ENCODE data around the gene ACTL9.
"Not testable (repeated sequence)": the region's sequence is repeated elsewhere in the genome, so short reads cannot be mapped to it uniquely, and the experiment has no call there.

Gene ACTL9

DNA sequence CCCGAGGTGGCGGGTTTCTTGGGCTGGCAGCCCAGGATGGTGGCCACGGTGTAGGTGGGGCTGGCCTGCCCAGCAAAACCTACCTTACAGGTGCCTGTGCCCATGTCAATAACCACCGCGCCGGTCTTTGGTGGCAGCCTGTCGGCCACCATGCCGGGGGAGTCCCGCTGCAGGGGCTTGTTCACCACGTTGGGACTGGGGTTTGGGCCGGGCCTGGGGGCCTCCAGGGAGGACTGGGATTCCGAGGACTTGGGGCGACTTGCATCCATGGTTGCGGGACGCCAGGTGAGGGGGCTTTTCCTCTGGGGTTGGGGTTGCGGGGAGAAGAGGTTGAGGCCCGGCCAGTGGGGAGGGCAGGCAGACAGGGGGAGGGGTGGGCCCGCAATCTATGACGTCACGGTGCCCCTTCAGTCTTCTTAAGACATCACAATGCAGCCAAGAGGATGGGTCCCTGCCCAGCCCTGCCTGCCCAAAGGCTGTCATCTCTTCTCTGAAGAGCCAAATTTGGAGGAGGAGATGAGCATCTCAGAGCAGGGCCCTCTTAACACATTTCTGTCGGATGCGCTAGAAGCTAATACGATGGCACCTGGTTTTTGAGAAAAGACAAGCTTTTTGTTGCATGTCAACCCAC is at the start of gene ACTL9:
ACTL9 (minus strand) TSS at position 363 of the 631 bp plus-strand sequence; CDS start at position 269, 94 bp downstream.
- no peak for DNase-seq (ENCODE audit: low read depth in 2 of 3, low spot score in 2 of 3)

GRCh38 chr19:8739291-8740065 is 40.9 kb upstream of the ACTL9 start:
- not testable (repeated sequence) for DNase-seq (ENCODE audit: low read depth in 2 of 3, low spot score in 2 of 3)

DNA sequence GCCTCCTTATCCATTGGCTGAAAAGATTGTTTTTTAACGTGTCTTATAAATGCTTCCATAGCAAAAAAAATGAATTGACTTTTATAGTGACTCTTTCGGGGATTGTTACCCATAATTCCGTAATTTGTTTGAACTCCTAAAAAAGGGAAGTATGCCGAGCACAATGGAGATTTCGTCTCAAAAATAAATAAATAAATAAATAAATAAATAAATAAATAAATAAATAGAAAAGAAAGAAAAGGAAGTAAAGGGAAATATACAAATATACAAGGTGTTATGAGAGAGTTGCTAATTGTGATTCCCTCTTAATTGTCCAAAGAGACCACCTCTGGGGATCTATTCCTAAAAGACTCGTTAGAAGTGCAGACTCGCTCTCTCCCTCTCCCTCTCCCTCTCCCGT is 39.8 kb upstream of the ACTL9 start:
- no peak for DNase-seq (ENCODE audit: low read depth in 2 of 3, low spot score in 2 of 3)

GRCh38 chr19:8731428-8732169 is 33.0 kb upstream of the ACTL9 start:
- DNase-seq (ENCODE audit: low read depth in 2 of 3, low spot score in 2 of 3), result no peak

DNA sequence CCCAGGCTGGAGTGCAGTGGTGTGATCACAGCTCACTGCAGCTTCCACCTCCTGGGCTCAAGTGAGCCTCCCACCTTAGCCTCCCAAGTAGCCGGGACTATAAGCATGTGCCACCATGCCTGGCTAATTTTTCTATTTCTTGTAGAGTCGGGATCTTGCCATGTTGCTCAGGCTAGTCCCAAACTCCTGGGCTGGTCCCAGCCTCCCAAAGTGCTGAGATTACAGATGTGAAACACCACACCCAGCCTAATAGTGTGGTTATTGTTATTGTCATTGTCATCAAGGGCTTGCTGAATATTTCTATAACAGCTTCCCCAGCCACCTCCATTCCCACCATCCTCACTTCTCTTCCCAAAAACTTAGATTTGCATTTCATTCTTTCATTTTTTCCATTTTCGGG is 25.7 kb upstream of the ACTL9 start:
- DNase-seq (ENCODE audit: low read depth in 2 of 3, low spot score in 2 of 3), result no peak

DNA sequence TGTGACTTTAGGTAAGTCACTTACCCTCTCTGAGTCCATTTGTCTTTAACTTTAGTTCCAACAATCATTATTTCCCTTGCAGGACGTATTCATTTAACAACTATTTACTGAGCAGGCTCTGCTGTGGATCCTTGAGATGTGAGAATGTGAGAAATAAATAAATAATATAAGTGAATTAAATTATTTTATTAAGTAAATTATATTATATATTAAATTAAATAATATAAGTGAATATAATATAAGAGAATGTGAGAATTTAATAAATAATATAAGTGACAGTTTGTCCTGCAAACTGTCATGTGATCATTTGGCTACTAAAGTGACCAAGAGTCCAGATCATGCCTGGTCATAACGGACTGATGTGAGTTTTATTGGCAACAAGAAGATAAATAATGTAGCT is 23.4 kb upstream of the ACTL9 start:
- DNase-seq (ENCODE audit: low read depth in 2 of 3, low spot score in 2 of 3), result no peak

DNA sequence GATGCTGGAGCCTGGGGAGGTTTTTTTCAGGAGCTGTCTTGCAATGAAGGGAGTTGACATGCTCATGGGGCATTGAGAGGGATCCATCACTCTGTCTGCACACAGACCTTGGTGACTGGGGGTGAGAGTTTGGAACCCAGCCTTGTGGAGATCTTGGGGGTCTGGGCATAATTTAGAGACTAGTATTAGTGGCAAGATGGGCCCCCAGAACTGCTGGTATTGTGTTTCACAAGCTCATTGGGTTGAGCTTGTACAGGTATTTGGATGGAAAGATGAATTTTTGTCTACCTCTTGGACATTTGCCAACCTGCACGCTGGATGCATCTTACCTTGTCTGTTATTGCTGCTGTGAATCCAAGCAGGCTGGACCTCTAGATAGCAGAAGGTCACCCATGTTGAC is 22.7 kb upstream of the ACTL9 start, which contains the start of gene OR2Z1:
OR2Z1 (plus strand) TSS at position 301 of the 400 bp plus-strand sequence. CDS start 9,395 bp downstream, outside the sequence.
- DNase-seq (ENCODE audit: low read depth in 2 of 3, low spot score in 2 of 3), result no peak

DNA sequence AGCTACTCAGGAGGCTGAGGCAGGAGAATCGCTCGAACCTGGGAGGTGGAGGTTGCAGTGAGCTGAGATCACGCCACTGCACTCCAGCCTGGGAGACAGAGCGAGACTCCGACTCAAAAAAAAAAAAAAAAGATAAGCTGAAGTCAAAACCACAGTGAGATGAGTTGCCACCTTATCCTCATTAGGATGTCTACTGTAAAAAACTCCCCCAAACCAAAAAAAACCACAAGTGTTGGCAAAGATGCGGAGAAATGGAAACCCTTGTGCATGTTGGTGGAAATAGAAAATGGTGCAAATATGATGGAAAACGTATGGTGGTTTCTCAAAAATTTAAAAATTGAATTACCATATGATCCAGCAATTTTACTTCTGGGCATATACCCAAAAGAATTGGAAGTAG is 11.7 kb upstream of the ACTL9 start:
- not testable (repeated sequence) for DNase-seq (ENCODE audit: low read depth in 2 of 3, low spot score in 2 of 3)

DNA sequence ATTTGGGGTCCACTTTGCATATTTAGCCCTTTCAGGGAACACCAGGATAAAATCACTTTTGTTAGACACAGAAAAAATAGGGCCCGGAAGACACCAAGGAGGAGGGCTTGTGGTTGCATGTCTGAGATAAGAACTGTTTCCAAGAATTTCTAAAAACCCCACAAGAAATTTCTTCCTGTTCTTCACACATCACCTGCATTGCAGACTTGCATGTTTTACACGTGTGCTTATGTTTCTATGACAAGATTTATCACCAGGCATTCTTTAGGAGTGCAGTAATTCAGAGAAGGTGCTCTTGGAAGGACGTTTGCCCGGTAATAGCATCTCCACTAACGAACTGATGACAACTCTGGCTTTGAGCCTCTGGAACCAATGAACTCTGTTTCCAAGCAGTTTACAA is 7.1 kb upstream of the ACTL9 start:
- no peak for DNase-seq (ENCODE audit: low read depth in 2 of 3, low spot score in 2 of 3)

- not testable (repeated sequence) for DNase-seq (ENCODE audit: low read depth in 2 of 3, low spot score in 2 of 3)
Measured at GRCh38 chr19:8705304-8705703, 6.7 kb upstream of the ACTL9 start.

DNA sequence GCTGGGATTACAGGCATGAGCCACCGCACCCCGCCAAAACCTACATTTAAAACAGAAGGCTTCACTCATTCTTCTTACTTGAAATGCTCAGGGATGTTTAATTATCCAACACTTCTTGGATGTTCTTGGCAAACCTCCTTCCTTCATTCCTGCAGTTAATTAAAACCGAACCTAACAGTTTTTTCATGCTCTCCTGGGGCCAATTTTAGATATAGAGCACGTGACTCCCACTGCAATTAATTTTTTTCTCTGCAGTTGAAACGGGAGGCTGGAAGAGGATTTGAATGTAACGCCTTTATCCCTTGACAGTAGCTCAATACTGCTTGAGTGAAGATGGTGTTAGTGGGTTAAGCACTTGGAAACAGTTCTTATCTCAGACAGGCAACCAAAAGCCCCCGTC is 4.6 kb upstream of the ACTL9 start:
- DNase-seq (ENCODE audit: low read depth in 2 of 3, low spot score in 2 of 3), result no peak

GRCh38 chr19:8702350-8702749 is 3.8 kb upstream of the ACTL9 start:
- DNase-seq (ENCODE audit: low read depth in 2 of 3, low spot score in 2 of 3), result peak in 1 of 3 experiments; percentile 14

- no peak for DNase-seq (ENCODE audit: low read depth in 2 of 3, low spot score in 2 of 3)
Measured at GRCh38 chr19:8700956-8701355, 2.4 kb upstream of the ACTL9 start.

GRCh38 chr19:8699908-8700307 is 1.3 kb upstream of the ACTL9 start:
- no peak for DNase-seq (ENCODE audit: low read depth in 2 of 3, low spot score in 2 of 3)

DNA sequence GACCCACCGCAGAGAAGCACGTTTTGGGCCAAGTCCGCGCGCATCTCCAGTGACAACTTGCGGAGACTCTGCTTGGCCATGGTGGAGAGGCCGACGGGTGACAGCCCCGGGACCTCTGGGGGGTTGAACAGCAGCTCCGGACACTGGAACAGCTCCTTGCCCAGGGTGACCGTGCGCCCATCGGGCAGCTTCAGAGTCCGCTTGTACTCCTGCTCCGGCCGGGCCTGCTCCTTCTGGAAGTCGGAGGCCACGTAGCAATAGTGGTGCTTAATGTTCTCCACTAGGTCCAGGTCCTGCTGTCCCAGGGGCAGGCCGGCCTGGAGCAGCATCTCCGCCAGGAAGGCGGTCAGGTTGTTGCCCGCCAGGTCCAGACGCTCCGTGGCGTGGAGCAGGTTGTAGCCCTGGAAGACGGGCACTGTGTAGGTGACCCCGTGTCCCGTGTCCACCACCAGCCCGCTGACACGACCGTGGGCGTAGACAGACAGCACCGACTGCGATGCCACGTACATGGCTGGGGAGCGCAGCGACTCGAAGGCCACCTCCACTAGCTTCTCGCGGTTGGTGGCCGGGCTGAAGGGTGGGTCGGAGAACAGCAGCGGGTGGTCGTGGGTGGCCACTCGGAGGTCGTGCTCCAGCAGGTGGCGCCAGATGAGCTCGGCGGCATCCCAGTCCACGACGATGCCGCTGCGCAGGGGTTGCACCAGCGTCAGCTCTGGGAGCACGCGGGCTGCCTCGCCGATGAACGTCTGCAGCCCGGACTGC is 743 bp downstream of the ACTL9 start:
- no peak for DNase-seq (ENCODE audit: low read depth in 2 of 3, low spot score in 2 of 3)

- DNase-seq (ENCODE audit: low read depth in 2 of 3, low spot score in 2 of 3), result no peak
Measured at GRCh38 chr19:8696993-8697392, 1.6 kb downstream of the ACTL9 start.

- no peak for DNase-seq (ENCODE audit: low read depth in 2 of 3, low spot score in 2 of 3)
Measured at GRCh38 chr19:8695911-8696310, 2.7 kb downstream of the ACTL9 start.

- DNase-seq (ENCODE audit: low read depth in 2 of 3, low spot score in 2 of 3), result no peak
Measured at GRCh38 chr19:8695501-8695900, 3.1 kb downstream of the ACTL9 start.

- no peak for DNase-seq (ENCODE audit: low read depth in 2 of 3, low spot score in 2 of 3)
Measured at GRCh38 chr19:8690753-8691539, 7.6 kb downstream of the ACTL9 start.

GRCh38 chr19:8688930-8689329 is 9.7 kb downstream of the ACTL9 start:
- no peak for DNase-seq (ENCODE audit: low read depth in 2 of 3, low spot score in 2 of 3)
